Activated naive CD4-positive, alpha-beta T cell treated with anti-CD3 and anti-CD28 coated beads, Interleukin-2, amount 10 ng/mL, durations not matched to agents 7 days and 5 days (primary cell): ENCODE measurements around the gene CCNB1.
"Not testable (repeated sequence)": the region's sequence is repeated elsewhere in the genome, so short reads cannot be mapped to it uniquely, and the experiment has no call there.

ENCODE experiments used
- CTCF ChIA-PET: fragments of 350-600 bp; sonication (Branson Sonifier 250); formaldehyde crosslinking; loops from one replicate; lab custom pipeline; 2021; ENCODE audit warnings: antibody characterized with exemption; lab: Charles Lee
- DNase-seq: peaks from one replicate; pipeline ENCODE4 v3.0.0-alpha.2; 2020
- H3K27ac Mint-ChIP-seq: one replicate; pipeline ENCODE4 v1.8.0; 2021; ENCODE audit warnings: mild to moderate bottlenecking, moderate library complexity, mixed read lengths
- H3K27me3 Mint-ChIP-seq: one replicate; pipeline ENCODE4 v1.8.0; 2021; ENCODE audit warnings: mild to moderate bottlenecking, mixed read lengths
- H3K36me3 Mint-ChIP-seq: one replicate; pipeline ENCODE4 v1.8.0; 2021; ENCODE audit warnings: mixed read lengths
- H3K4me1 Mint-ChIP-seq: one replicate; pipeline ENCODE4 v1.8.0; 2021; ENCODE audit warnings: mixed read lengths
- H3K4me3 Mint-ChIP-seq: one replicate; pipeline ENCODE4 v1.8.0; 2021; ENCODE audit warnings: mild to moderate bottlenecking, moderate library complexity, mixed read lengths
- H3K9me3 Mint-ChIP-seq: one replicate; pipeline ENCODE4 v1.8.0; 2021; ENCODE audit warnings: mixed read lengths

Gene CCNB1

GRCh38 chr5:69166686-69167492 is at the start of gene CCNB1:
Gene CCNB1 (plus strand): TSS chr5:69167150. CDS start chr5:69167263, 113 bp downstream.
- Mint-ChIP-seq H3K4me1 (peaks cover 47% of the 10 kb centered on the region), H3K9me3 (peaks cover 1% of the 10 kb centered on the region), H3K27me3 (no peaks in the 10 kb centered on the region), H3K27ac (peak within 1 kb of the TSS; percentile 90), H3K4me3 (peak within 1 kb of the TSS; percentile 94), H3K36me3 (peaks cover 39% of the 10 kb centered on the region)
- DNase-seq = peak; percentile 99
- CTCF ChIA-PET = interaction anchor here (1.5 kb wide), 1 partner anchor 73 kb away, joined by 4 read pairs; the partner anchor contains the start of gene SLC30A5

GRCh38 chr5:69129413-69129812 is 37.5 kb upstream of the CCNB1 start:
- H3K4me3 Mint-ChIP-seq = no peak overlapping the region
- H3K4me1 Mint-ChIP-seq = no peaks in the 10 kb centered on the region
- peaks cover 34% of the 10 kb centered on the region for H3K36me3 Mint-ChIP-seq
- H3K27ac Mint-ChIP-seq = no peak overlapping the region
- no peaks in the 10 kb centered on the region for H3K9me3 Mint-ChIP-seq
- no peaks in the 10 kb centered on the region for H3K27me3 Mint-ChIP-seq
- no peak for DNase-seq
- CTCF ChIA-PET = no interaction called here

- Mint-ChIP-seq H3K36me3 (peaks cover 30% of the 10 kb centered on the region), H3K9me3 (no peaks in the 10 kb centered on the region), H3K27ac (no peak overlapping the region), H3K4me3 (no peak overlapping the region), H3K27me3 (no peaks in the 10 kb centered on the region), H3K4me1 (no peaks in the 10 kb centered on the region)
- CTCF ChIA-PET = no interaction called here
- no peak for DNase-seq
Observed at GRCh38 chr5:69130241-69130640, 36.7 kb upstream of the CCNB1 start.

- H3K4me1 Mint-ChIP-seq = no peaks in the 10 kb centered on the region
- CTCF ChIA-PET = no interaction called here
- H3K9me3 Mint-ChIP-seq = no peaks in the 10 kb centered on the region
- no peak overlapping the region for H3K4me3 Mint-ChIP-seq
- H3K36me3 Mint-ChIP-seq = peaks cover 26% of the 10 kb centered on the region
- H3K27me3 Mint-ChIP-seq = no peaks in the 10 kb centered on the region
- H3K27ac Mint-ChIP-seq = no peak overlapping the region
- DNase-seq = no peak
Observed at GRCh38 chr5:69131304-69131703, 35.6 kb upstream of the CCNB1 start.

- no peaks in the 10 kb centered on the region for H3K27me3 Mint-ChIP-seq
- H3K4me1 Mint-ChIP-seq = no peaks in the 10 kb centered on the region
- H3K36me3 Mint-ChIP-seq = peaks cover 13% of the 10 kb centered on the region
- H3K27ac Mint-ChIP-seq = no peak overlapping the region
- CTCF ChIA-PET = no interaction called here
- DNase-seq = no peak
- H3K9me3 Mint-ChIP-seq = no peaks in the 10 kb centered on the region
- H3K4me3 Mint-ChIP-seq = no peak overlapping the region
Observed at GRCh38 chr5:69134126-69134525, 32.8 kb upstream of the CCNB1 start.

- Mint-ChIP-seq H3K9me3 (peaks cover 5% of the 10 kb centered on the region), H3K4me1 (no peaks in the 10 kb centered on the region), H3K27me3 (no peaks in the 10 kb centered on the region), H3K36me3 (peaks cover 6% of the 10 kb centered on the region), H3K27ac (no peak overlapping the region), H3K4me3 (no peak overlapping the region)
- CTCF ChIA-PET = no interaction called here
- DNase-seq = no peak
Observed at GRCh38 chr5:69136293-69136692, 30.7 kb upstream of the CCNB1 start.

- CTCF ChIA-PET, H3K9me3 Mint-ChIP-seq, H3K36me3 Mint-ChIP-seq, H3K4me3 Mint-ChIP-seq, H3K27me3 Mint-ChIP-seq, H3K4me1 Mint-ChIP-seq, H3K27ac Mint-ChIP-seq, DNase-seq: not testable (repeated sequence)
Observed at GRCh38 chr5:69137208-69137607, 29.7 kb upstream of the CCNB1 start.

GRCh38 chr5:69137807-69138206 is 29.1 kb upstream of the CCNB1 start:
- DNase-seq = no peak
- Mint-ChIP-seq H3K36me3 (peaks cover 6% of the 10 kb centered on the region), H3K9me3 (peaks cover 5% of the 10 kb centered on the region), H3K27me3 (no peaks in the 10 kb centered on the region), H3K4me1 (no peaks in the 10 kb centered on the region), H3K27ac (no peak overlapping the region), H3K4me3 (no peak overlapping the region)
- CTCF ChIA-PET = no interaction called here

GRCh38 chr5:69138766-69139165 is 28.2 kb upstream of the CCNB1 start:
- H3K27me3 Mint-ChIP-seq = no peaks in the 10 kb centered on the region
- CTCF ChIA-PET = no interaction called here
- H3K4me1 Mint-ChIP-seq = no peaks in the 10 kb centered on the region
- H3K36me3 Mint-ChIP-seq = peaks cover under 1% of the 10 kb centered on the region
- H3K4me3 Mint-ChIP-seq = no peak overlapping the region
- peaks cover 5% of the 10 kb centered on the region for H3K9me3 Mint-ChIP-seq
- DNase-seq = no peak
- no peak overlapping the region for H3K27ac Mint-ChIP-seq

GRCh38 chr5:69140239-69140638 is 26.7 kb upstream of the CCNB1 start:
- not testable (repeated sequence) for H3K4me3 Mint-ChIP-seq, DNase-seq, H3K27ac Mint-ChIP-seq, H3K27me3 Mint-ChIP-seq, H3K9me3 Mint-ChIP-seq, H3K36me3 Mint-ChIP-seq, H3K4me1 Mint-ChIP-seq
- CTCF ChIA-PET = interaction anchor here (0.6 kb wide), 1 partner anchor 12 kb away, joined by 3 read pairs; no protein-coding TSS in a partner anchor

- Mint-ChIP-seq H3K4me1 (no peaks in the 10 kb centered on the region), H3K27me3 (no peaks in the 10 kb centered on the region), H3K4me3 (no peak overlapping the region), H3K27ac (no peak overlapping the region), H3K36me3 (no peaks in the 10 kb centered on the region), H3K9me3 (peaks cover 5% of the 10 kb centered on the region)
- CTCF ChIA-PET = interaction anchor here (0.6 to 0.8 kb wide), 2 partner anchors 11 to 194 kb away, joined by 3 to 5 read pairs; no protein-coding TSS in a partner anchor
- no peak for DNase-seq
Observed at GRCh38 chr5:69140827-69141226, 26.1 kb upstream of the CCNB1 start.

- H3K4me1 Mint-ChIP-seq, H3K27me3 Mint-ChIP-seq, H3K27ac Mint-ChIP-seq, H3K9me3 Mint-ChIP-seq, CTCF ChIA-PET, DNase-seq, H3K4me3 Mint-ChIP-seq, H3K36me3 Mint-ChIP-seq: not testable (repeated sequence)
Observed at GRCh38 chr5:69148576-69148975, 18.4 kb upstream of the CCNB1 start.

GRCh38 chr5:69148981-69149675 is 17.8 kb upstream of the CCNB1 start:
- Mint-ChIP-seq H3K9me3 (no peaks in the 10 kb centered on the region), H3K36me3 (no peaks in the 10 kb centered on the region), H3K27me3 (peaks cover 5% of the 10 kb centered on the region), H3K4me3 (no peak overlapping the region), H3K4me1 (no peaks in the 10 kb centered on the region), H3K27ac (no peak overlapping the region)
- DNase-seq = no peak
- CTCF ChIA-PET = no interaction called here

GRCh38 chr5:69149676-69150010 is 17.3 kb upstream of the CCNB1 start:
- H3K4me1 Mint-ChIP-seq = no peaks in the 10 kb centered on the region
- peaks cover 5% of the 10 kb centered on the region for H3K27me3 Mint-ChIP-seq
- no peaks in the 10 kb centered on the region for H3K9me3 Mint-ChIP-seq
- no peak for DNase-seq
- CTCF ChIA-PET = no interaction called here
- H3K4me3 Mint-ChIP-seq = no peak overlapping the region
- no peak overlapping the region for H3K27ac Mint-ChIP-seq
- no peaks in the 10 kb centered on the region for H3K36me3 Mint-ChIP-seq

GRCh38 chr5:69152731-69153130 is 14.2 kb upstream of the CCNB1 start:
- no peak overlapping the region for H3K27ac Mint-ChIP-seq
- no peaks in the 10 kb centered on the region for H3K36me3 Mint-ChIP-seq
- no peak for DNase-seq
- no peaks in the 10 kb centered on the region for H3K9me3 Mint-ChIP-seq
- CTCF ChIA-PET = no interaction called here
- no peak overlapping the region for H3K4me3 Mint-ChIP-seq
- peaks cover 5% of the 10 kb centered on the region for H3K27me3 Mint-ChIP-seq
- H3K4me1 Mint-ChIP-seq = no peaks in the 10 kb centered on the region
